ENCODE measurements around the gene MKNK2. TPM values are rescaled to one million over a fixed set of nuclear protein-coding genes. Genes with fewer than 3 reads are reported as not detected.

The MKNK2 gene
- total and polyA plus RNA-seq, 2 experiments from 2014 or later = 28.9 to 78.6 TPM

DNA sequence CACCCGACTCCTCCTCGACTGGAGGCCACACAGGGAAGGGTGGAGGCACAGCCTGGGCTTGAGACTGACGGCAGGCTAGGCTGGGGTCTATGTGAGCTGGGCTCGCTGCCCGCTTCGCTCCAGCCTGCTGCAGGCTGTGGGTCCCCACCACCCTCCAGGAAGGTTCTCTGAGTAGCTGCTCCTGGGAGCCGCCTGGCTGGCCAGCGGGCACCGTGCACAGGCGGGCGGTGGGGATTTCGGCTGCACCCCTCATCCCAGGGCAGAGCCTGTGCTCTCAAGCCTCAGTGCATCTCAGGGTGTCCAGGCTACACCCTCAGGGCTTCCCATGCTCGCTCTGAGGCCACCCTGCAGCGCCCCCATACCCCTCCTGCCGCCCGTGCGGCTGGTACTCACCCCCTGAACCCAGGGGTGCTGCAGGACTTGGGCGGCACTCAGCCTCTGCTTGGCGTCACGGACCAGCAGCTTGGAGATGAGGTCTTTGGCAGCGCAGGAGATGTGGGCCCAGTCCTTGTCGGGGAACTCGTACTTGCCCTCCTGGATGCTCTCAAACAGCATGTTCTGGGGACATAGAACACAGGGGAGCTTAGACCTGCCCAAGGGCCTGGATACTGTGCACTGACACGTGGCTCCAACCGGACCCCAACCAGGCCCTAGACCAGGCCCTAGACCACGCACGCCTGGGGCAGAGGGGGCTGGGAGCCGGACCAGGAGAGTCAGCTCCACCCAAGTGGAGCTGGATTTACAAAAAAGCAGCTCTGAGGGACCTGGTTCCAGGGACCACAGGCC lies 10.2 kb downstream of the MKNK2 start:
- Histone ChIP-seq H2AFZ (no peak overlapping the region), H3K4me2 (ENCODE audit: unreplicated experiment) (no peak overlapping the region), H3K4me3 (no peak overlapping the region), H3K4me1 (ENCODE audit: insufficient read depth) (no peaks in the 10 kb centered on the region), H3K36me3 (ENCODE audit: low read depth) (peaks cover 11% of the 10 kb centered on the region; the same call in 1 of the 2 replicates), H3K79me2 (ENCODE audit: insufficient read depth) (0 out of 2 replicates have a peak, but pooled peaks cover 12% of the 10 kb centered on the region), H3F3A (ENCODE audit: insufficient read depth) (peaks cover 7% of the 10 kb centered on the region), H3K27me3 (replicated peaks; ENCODE audit: insufficient read depth) (no peaks in the 10 kb centered on the region), H3K9ac (no peak overlapping the region), H3K9me3 (ENCODE audit: low read depth) (no peaks in the 10 kb centered on the region), H4K20me1 (ENCODE audit: insufficient read depth) (no peaks in the 10 kb centered on the region; the same call in 1 of the 2 replicates), H3K9me2 (ENCODE audit: insufficient read depth) (no peaks in the 10 kb centered on the region), H3K27ac (no peak overlapping the region)
- DNase-seq = no peak
- WGBS, 2 experiments (ENCODE audit: low coverage in 1 of 2, low lambda C conversion rate in 2 of 2, missing lambda C conversion rate in 2 of 2) = 91 to 94% methylated on average over 28 of the region's 28 CpGs
- TF ChIP-seq EZH2 (IDR thresholded peaks at IDR 0.05; ENCODE audit: insufficient read depth, poor library complexity, severe bottlenecking) = no peak
- no peak for TF ChIP-seq EZH2phosphoT487 (IDR thresholded peaks at IDR 0.05; ENCODE audit: insufficient read depth, low read depth)
- in situ Hi-C loops (cut with MboI) = no loop called here

DNA sequence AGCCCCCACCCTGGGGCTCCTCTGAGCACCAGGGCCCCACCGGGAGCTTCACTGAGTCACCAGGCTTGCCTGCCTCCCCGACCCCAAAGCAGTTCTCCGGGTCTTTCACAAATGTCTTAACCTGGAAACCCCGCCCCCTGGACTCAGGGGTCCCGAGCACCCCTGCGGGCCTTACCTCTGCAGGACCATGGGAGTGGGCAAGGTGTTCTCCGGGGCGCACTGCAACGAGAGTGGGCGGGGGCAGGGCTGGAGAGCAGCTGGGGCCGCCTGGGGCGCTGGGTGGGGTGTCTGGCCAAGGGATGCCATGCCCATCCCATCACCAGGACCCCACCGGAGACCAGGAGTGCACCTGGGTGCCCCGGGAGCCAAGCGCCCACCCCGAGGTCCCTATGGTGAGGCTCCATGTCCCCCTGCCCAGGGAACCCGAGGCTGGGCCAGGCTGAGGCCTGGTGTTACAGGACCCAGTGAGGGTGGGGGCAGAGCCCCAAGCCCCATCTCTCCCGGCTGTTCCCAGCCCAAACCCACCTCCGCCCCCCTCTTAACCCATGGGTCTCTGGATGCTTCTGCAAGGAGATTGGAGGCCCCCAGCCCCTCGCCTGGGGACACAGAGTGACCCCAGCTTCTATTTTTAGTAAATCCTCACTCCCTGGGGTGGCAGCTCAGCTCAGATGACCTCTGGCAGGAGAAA lies 10.9 kb downstream of the MKNK2 start:
- in situ Hi-C loops (cut with MboI) = no loop called here
- H3K4me2 ChIP-seq (ENCODE audit: unreplicated experiment) = no peak overlapping the region
- no peaks in the 10 kb centered on the region for H3K9me2 ChIP-seq (ENCODE audit: insufficient read depth)
- 0 out of 2 replicates have a peak, but pooled peaks cover 5% of the 10 kb centered on the region for H3K79me2 ChIP-seq (ENCODE audit: insufficient read depth)
- H3F3A ChIP-seq (ENCODE audit: insufficient read depth) = peaks cover 7% of the 10 kb centered on the region
- H3K4me1 ChIP-seq (ENCODE audit: insufficient read depth) = no peaks in the 10 kb centered on the region
- H3K9me3 ChIP-seq (ENCODE audit: low read depth) = no peaks in the 10 kb centered on the region
- no peak overlapping the region for H2AFZ ChIP-seq
- DNase-seq = no peak
- 76 to 84% methylated on average over 10 to 17 of the region's 20 CpGs for WGBS, 2 experiments (ENCODE audit: low coverage in 1 of 2, low lambda C conversion rate in 2 of 2, missing lambda C conversion rate in 2 of 2)
- no peaks in the 10 kb centered on the region; the same call in 1 of the 2 replicates for H4K20me1 ChIP-seq (ENCODE audit: insufficient read depth)
- no peak overlapping the region for H3K27ac ChIP-seq
- peaks cover 8% of the 10 kb centered on the region; the same call in 1 of the 2 replicates for H3K36me3 ChIP-seq (ENCODE audit: low read depth)
- TF ChIP-seq EZH2phosphoT487 (IDR thresholded peaks at IDR 0.05; ENCODE audit: insufficient read depth, low read depth) = no peak
- TF ChIP-seq EZH2 (IDR thresholded peaks at IDR 0.05; ENCODE audit: insufficient read depth, poor library complexity, severe bottlenecking) = no peak
- no peak overlapping the region for H3K4me3 ChIP-seq
- no peaks in the 10 kb centered on the region for H3K27me3 ChIP-seq (replicated peaks; ENCODE audit: insufficient read depth)
- no peak overlapping the region for H3K9ac ChIP-seq

DNA sequence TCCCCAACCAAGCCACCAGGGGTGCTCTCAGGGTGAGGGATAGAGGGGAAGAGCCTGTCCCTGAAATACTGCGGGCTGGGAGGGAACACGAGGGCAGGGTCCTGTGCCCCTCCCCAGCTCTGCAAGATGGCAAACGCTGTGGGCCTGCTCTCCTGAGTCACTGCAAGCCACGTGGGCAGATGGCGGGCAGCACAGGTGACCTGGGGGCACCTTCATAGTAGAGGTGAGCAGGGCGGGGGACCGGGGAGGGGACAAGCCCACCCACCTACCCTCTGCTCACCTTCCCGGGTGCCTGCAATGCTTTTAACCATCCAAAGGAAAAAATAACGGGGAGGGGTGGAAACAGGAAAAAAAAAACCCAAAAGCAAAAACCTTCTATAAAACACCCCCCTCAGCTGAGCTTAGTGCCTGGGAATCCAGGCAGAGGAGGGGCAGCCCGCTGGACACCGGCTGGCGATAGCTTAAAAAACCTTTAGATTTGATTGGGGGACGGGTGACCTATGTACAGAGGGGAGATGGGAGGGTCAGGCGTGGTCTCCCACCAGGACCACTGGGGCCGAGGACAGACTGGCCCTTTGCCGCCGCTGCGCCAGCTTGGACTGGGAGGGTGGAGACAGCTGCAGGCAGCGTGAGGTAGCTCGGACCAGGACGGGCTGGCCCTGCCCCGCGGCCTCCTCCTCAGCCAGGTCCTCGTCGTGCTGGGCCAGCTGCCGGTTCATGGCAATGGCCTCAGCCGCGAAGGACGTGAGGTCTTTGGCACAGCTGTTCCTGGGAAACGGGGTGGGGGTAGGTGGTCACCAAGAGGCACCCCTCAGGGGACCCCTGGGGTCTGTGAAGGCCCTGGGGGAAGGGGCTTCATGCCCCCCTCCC lies 11.7 kb downstream of the MKNK2 start:
- no peak overlapping the region for H3K4me3 ChIP-seq
- no peak overlapping the region for H2AFZ ChIP-seq
- DNase-seq = no peak
- peaks cover 7% of the 10 kb centered on the region for H3F3A ChIP-seq (ENCODE audit: insufficient read depth)
- no peak overlapping the region for H3K4me2 ChIP-seq (ENCODE audit: unreplicated experiment)
- H3K9ac ChIP-seq = no peak overlapping the region
- no peaks in the 10 kb centered on the region for H3K9me2 ChIP-seq (ENCODE audit: insufficient read depth)
- H3K27me3 ChIP-seq (replicated peaks; ENCODE audit: insufficient read depth) = no peaks in the 10 kb centered on the region
- 84 to 89% methylated on average over 29 to 30 of the region's 30 CpGs for WGBS, 2 experiments (ENCODE audit: low coverage in 1 of 2, low lambda C conversion rate in 2 of 2, missing lambda C conversion rate in 2 of 2)
- TF ChIP-seq EZH2 (IDR thresholded peaks at IDR 0.05; ENCODE audit: insufficient read depth, poor library complexity, severe bottlenecking) (no peak), EZH2phosphoT487 (IDR thresholded peaks at IDR 0.05; ENCODE audit: insufficient read depth, low read depth) (no peak)
- no peak overlapping the region for H3K27ac ChIP-seq
- in situ Hi-C loops (cut with MboI) = no loop called here
- no peaks in the 10 kb centered on the region for H3K4me1 ChIP-seq (ENCODE audit: insufficient read depth)
- H3K9me3 ChIP-seq (ENCODE audit: low read depth) = no peaks in the 10 kb centered on the region
- no peaks in the 10 kb centered on the region for H4K20me1 ChIP-seq (ENCODE audit: insufficient read depth)
- no peaks in the 10 kb centered on the region for H3K79me2 ChIP-seq (ENCODE audit: insufficient read depth)
- H3K36me3 ChIP-seq (ENCODE audit: low read depth) = peaks cover 8% of the 10 kb centered on the region; the same call in 1 of the 2 replicates
